HCT116 (cell line): ENCODE results near the gene CRYGA. TPM values are rescaled to one million over a fixed set of nuclear protein-coding genes. Genes with fewer than 3 reads are reported as not detected.

Experiments used
- ATAC-seq: fragments of 200-7000 bp; cut with Tn5 transposase; 2 replicates; pipeline ENCODE4 v1.9.1; 2020; ENCODE audit warnings: mild to moderate bottlenecking, moderate library complexity
- BruUV-seq: library from RNA; stranded (reverse); fragments of 400-500 nt; replicated peaks from 2 replicates; lab custom pipeline; 2021; lab: Mats Ljungman, UMichigan
- CTCF ChIA-PET: fragments of 300-600 bp; sonication (Branson Sonifier 250); formaldehyde crosslinking; loops from one replicate; lab custom pipeline; 2021; ENCODE audit warnings: antibody characterized with exemption; lab: Charles Lee
- POLR2A ChIA-PET: fragments of 300-600, 350-600 bp; sonication (Branson Sonifier 250); formaldehyde crosslinking; loops from one replicate; lab custom pipeline; 2021; ENCODE audit warnings: antibody characterized with exemption; lab: Charles Lee
- RAD21 ChIA-PET, 2 experiments: fragments of 300-600 bp; sonication (Branson Sonifier 250); formaldehyde crosslinking; loops; one replicate each; lab custom pipeline; 2023; ENCODE audit warnings: low total read pairs in 2 of 2; ENCODE audit not compliant: uncharacterized antibody in 2 of 2, unreplicated experiment in 2 of 2, low non-redundant PET in 1 of 2; lab: Charles Lee
- DNase-seq: peaks from one replicate; pipeline ENCODE4 v3.0.0-alpha.2; 2010; ENCODE audit warnings: low read depth, low spot score
- H2AFZ ChIP-seq: fragments of 200-600 bp; shearing (Covaris generic), sonication (generic); 2 replicates; pipeline ENCODE4 v1.6.1; 2017; ENCODE audit warnings: low read depth, mixed run types, mixed read lengths, antibody characterized with exemption, low read length; ENCODE audit not compliant: poor library complexity, severe bottlenecking
- H3K27ac ChIP-seq: 2 replicates; pipeline ENCODE4 v1.5.1; 2012; ENCODE audit warnings: low read depth, low read length
- H3K27me3 ChIP-seq: fragments of 200-600 bp; sonication (generic); 2 replicates; pipeline ENCODE4 v1.6.1; 2016; ENCODE audit warnings: mixed run types, low read length, mixed read lengths; ENCODE audit not compliant: insufficient read depth
- H3K36me3 ChIP-seq, 2 experiments: fragments of 200-500 bp in 1 of 2; fragments of 200-600 bp in 1 of 2; sonication (Bioruptor generic) in 1 of 2; sonication (generic) in 1 of 2; 2 replicates each; pipeline versions ENCODE4 v1.5.1 to v1.6.1; 2014 to 2016; ENCODE audit warnings: low read length in 2 of 2, inconsistent platforms in 1 of 2, mixed read lengths in 1 of 2, mixed run types in 1 of 2; ENCODE audit not compliant: insufficient read depth in 2 of 2, control insufficient read depth in 1 of 2
- H3K4me1 ChIP-seq, 2 experiments: fragments of 200-600 bp in 1 of 2; sonication (generic) in 1 of 2; 2 replicates each; pipeline versions ENCODE4 v1.5.1 to v1.6.1; 2012 to 2017; ENCODE audit warnings: low read length in 2 of 2, inconsistent platforms in 1 of 2, mild to moderate bottlenecking in 1 of 2, mixed read lengths in 1 of 2, mixed run types in 1 of 2, moderate library complexity in 1 of 2; ENCODE audit not compliant: insufficient read depth in 2 of 2, control insufficient read depth in 1 of 2
- H3K4me2 ChIP-seq: fragments of 200-600 bp; sonication (generic); 2 replicates; pipeline ENCODE4 v1.6.1; 2017; ENCODE audit warnings: mixed run types, low read length, mixed read lengths
- H3K4me3 ChIP-seq, 2 experiments: fragments of 200-600 bp in 1 of 2; sonication (generic) in 1 of 2; replicated peaks in 1 of 2; 2 replicates each; pipeline ENCODE4 v1.5.1; 2011 to 2016; ENCODE audit warnings: low read length in 2 of 2, control low read depth in 1 of 2, low read depth in 1 of 2, mild to moderate bottlenecking in 1 of 2, mixed read lengths in 1 of 2, mixed run types in 1 of 2
- H3K79me2 ChIP-seq: fragments of 200-600 bp; sonication (generic); 2 replicates; pipeline ENCODE4 v1.6.1; 2017; ENCODE audit warnings: mild to moderate bottlenecking, mixed run types, low read length, moderate library complexity, mixed read lengths; ENCODE audit not compliant: insufficient read depth
- H3K9ac ChIP-seq: fragments of 200-600 bp; sonication (generic); 2 replicates; pipeline ENCODE4 v1.6.1; 2016; ENCODE audit warnings: low read length, mixed read lengths
- H3K9me2 ChIP-seq: fragments of 200-600 bp; sonication (generic), shearing (Covaris generic); 2 replicates; pipeline ENCODE4 v1.6.1; 2017; ENCODE audit warnings: mixed run types, mild to moderate bottlenecking, moderate library complexity; ENCODE audit not compliant: insufficient read depth
- H3K9me3 ChIP-seq, 2 experiments: fragments of 200-500 bp in 1 of 2; fragments of 200-600 bp in 1 of 2; sonication (Bioruptor generic) in 1 of 2; sonication (generic) in 1 of 2; 2 replicates each; pipeline ENCODE4 v1.6.1; 2014 to 2017; ENCODE audit warnings: low read length in 2 of 2, mixed read lengths in 2 of 2, inconsistent platforms in 1 of 2, low read depth in 1 of 2, mild to moderate bottlenecking in 1 of 2, mixed run types in 1 of 2, moderate library complexity in 1 of 2; ENCODE audit not compliant: control insufficient read depth in 1 of 2, insufficient read depth in 1 of 2
- H4K20me1 ChIP-seq: fragments of 200-600 bp; sonication (generic), shearing (Covaris generic); 2 replicates; pipeline ENCODE4 v1.6.1; 2017; ENCODE audit warnings: mixed run types, mild to moderate bottlenecking, moderate library complexity; ENCODE audit not compliant: insufficient read depth
- POLR2A ChIP-seq: IDR thresholded peaks from 2 replicates; pipeline ENCODE4 v1.7.0; 2011; ENCODE audit warnings: borderline replicate concordance; ENCODE audit not compliant: insufficient read depth, insufficient read length; ENCODE audit errors: extremely low read depth
- SIN3A ChIP-seq: IDR thresholded peaks from 2 replicates; pipeline ENCODE4 v1.6.1; 2012; ENCODE audit warnings: low read depth
- YY1 ChIP-seq: IDR thresholded peaks from 2 replicates; pipeline ENCODE4 v1.6.1; 2011; ENCODE audit warnings: low read length, low read depth, moderate library complexity, mild to moderate bottlenecking; ENCODE audit not compliant: insufficient replicate concordance; ENCODE audit errors: extremely low read depth
- intact Hi-C: fragments of 100-400 bp; cut with micrococcal nuclease; formaldehyde crosslinking; loops from 2 replicates; pipeline ENCODE4 v1.10.0; 2022
- total RNA-seq: library from RNA; stranded (reverse); gene quantifications from one replicate; pipeline ENCODE4 v1.2.1, GENCODE V29; 2021; ENCODE audit not compliant: unreplicated experiment
- TF ChIP-seq, protein P1 (sequence below): IDR thresholded peaks from 2 replicates; pipeline ENCODE4 v1.6.1; 2011; ENCODE audit warnings: mild to moderate bottlenecking, low read length, moderate library complexity; ENCODE audit not compliant: insufficient replicate concordance; ENCODE audit errors: extremely low read depth

The CRYGA gene
- total RNA-seq, 1 experiment from 2014 or later, result not detected

GRCh38 chr2:208189810-208190503 lies 26.6 kb upstream of the CRYGA start, which contains the start of gene C2orf80 (continued):
- TF ChIP-seq, protein P1, sequence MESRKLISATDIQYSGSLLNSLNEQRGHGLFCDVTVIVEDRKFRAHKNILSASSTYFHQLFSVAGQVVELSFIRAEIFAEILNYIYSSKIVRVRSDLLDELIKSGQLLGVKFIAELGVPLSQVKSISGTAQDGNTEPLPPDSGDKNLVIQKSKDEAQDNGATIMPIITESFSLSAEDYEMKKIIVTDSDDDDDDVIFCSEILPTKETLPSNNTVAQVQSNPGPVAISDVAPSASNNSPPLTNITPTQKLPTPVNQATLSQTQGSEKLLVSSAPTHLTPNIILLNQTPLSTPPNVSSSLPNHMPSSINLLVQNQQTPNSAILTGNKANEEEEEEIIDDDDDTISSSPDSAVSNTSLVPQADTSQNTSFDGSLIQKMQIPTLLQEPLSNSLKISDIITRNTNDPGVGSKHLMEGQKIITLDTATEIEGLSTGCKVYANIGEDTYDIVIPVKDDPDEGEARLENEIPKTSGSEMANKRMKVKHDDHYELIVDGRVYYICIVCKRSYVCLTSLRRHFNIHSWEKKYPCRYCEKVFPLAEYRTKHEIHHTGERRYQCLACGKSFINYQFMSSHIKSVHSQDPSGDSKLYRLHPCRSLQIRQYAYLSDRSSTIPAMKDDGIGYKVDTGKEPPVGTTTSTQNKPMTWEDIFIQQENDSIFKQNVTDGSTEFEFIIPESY, result no peak
- TF ChIP-seq POLR2A, result no peak

DNA sequence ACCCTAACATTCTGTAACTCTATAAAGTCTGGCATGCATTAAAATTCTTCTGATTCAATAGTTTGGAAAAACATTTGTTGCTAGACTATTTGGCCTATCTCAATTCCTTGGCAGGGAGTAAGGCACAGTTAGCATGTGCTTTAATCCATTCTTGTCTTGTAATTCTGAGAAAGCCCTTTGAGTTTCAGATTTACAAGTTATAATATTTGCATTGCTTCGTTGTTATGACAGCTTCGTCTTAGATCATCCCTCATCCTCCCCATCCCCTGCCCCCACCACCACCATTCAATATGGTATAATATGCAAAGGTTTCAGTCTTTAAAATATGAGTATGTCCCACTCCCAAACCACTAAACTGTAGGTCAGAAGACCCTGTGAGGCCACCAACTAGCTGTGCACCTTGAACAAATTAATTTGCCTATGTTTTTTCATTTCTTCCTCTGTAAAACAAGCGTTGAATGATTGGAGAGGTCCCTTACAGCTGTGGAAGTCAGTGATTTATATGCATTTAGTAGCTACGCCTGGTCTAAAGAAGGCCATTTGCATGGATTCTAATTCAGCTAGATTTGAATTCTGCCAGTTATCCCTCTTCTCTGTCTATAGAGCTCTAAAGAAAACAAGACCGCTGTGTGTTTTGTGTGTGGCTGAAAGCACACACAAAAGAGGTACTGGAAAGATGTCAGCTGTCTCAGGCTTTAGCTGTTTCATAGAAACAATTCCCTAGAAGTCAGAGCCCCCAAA lies 25.9 kb upstream of the CRYGA start:
- H3K9me3 ChIP-seq, result no peaks in the 10 kb centered on the region
- H3K4me1 ChIP-seq, result peaks cover 6 to 11% of the 10 kb centered on the region in 2 experiments; a peak in 3 of 4 replicates
- no TSS peak for BruUV-seq
- ChIA-PET CTCF (no interaction called here), POLR2A (no interaction called here), RAD21 (no interaction called here)
- no peak overlapping the region for H3K9ac ChIP-seq
- H4K20me1 ChIP-seq, result no peaks in the 10 kb centered on the region
- no peaks in the 10 kb centered on the region for H3K36me3 ChIP-seq
- H3K4me3 ChIP-seq, result no peak overlapping the region
- no peak overlapping the region for H3K27ac ChIP-seq
- H3K79me2 ChIP-seq, result no peaks in the 10 kb centered on the region
- no peaks in the 10 kb centered on the region for H3K9me2 ChIP-seq
- no peak overlapping the region for H2AFZ ChIP-seq
- ATAC-seq, result no peak
- no peak overlapping the region for H3K4me2 ChIP-seq
- intact Hi-C loops, result no loop called here
- TF ChIP-seq YY1, result no peak
- TF ChIP-seq, protein P1, result no peak
- no peak for TF ChIP-seq SIN3A
- TF ChIP-seq, all 23 proteins: peak for 0
- no peak for DNase-seq
- H3K27me3 ChIP-seq, result no peaks in the 10 kb centered on the region
